Breast epithelium (tissue), 4 donors: ENCODE results near the gene SDK1. TPM values are rescaled to one million over a fixed set of nuclear protein-coding genes. Genes with fewer than 3 reads are reported as not detected.

ENCODE experiments used
- DNase-seq, 2 donors: peaks; one replicate each; pipeline ENCODE4 v3.0.0-alpha.2; 2019; ENCODE audit warnings: low spot score in 2 of 2
- H3K27ac ChIP-seq, 2 donors: fragments of 200-600 bp; sonication (generic) in 1 of 2; one replicate each; pipeline ENCODE4 v1.5.1; 2016 to 2019; ENCODE audit warnings: mild to moderate bottlenecking in 1 of 2
- H3K27me3 ChIP-seq, 2 donors: fragments of 200-600 bp; sonication (generic) in 1 of 2; one replicate each; pipeline versions ENCODE4 v1.5.1 to v1.6.0; 2017 to 2019; ENCODE audit warnings: control low read depth in 1 of 2, mild to moderate bottlenecking in 1 of 2
- H3K36me3 ChIP-seq: fragments of 200-600 bp; one replicate; pipeline ENCODE4 v1.5.1; 2019
- H3K4me1 ChIP-seq, 2 donors: fragments of 200-600 bp; sonication (generic); one replicate each; pipeline ENCODE4 v1.5.1; 2016 to 2019; ENCODE audit warnings: control low read depth in 1 of 2
- H3K4me3 ChIP-seq, 3 donors: fragments of 200-600 bp; sonication (generic); 1 replicate in 2 of 3; 2 replicates in 1 of 3; pipeline ENCODE4 v1.5.1; 2016 to 2019; ENCODE audit warnings: mild to moderate bottlenecking in 3 of 3, moderate library complexity in 2 of 3
- H3K9me3 ChIP-seq, 2 donors: fragments of 200-600 bp; sonication (generic) in 1 of 2; one replicate each; pipeline ENCODE4 v1.5.1; 2016 to 2019; ENCODE audit warnings: control low read depth in 1 of 2
- POLR2A ChIP-seq: fragments of 450-650 bp; IDR thresholded peaks from one replicate; pipeline ENCODE4 v1.6.1; 2016; ENCODE audit warnings: antibody characterized with exemption, mild to moderate bottlenecking, moderate library complexity
- POLR2AphosphoS5 ChIP-seq, 3 donors: sonication (generic); formaldehyde crosslinking; IDR thresholded peaks; one replicate each; pipeline ENCODE4 v1.6.1; 2017; ENCODE audit warnings: antibody characterized with exemption in 3 of 3
- intact Hi-C: fragments of 100-400 bp; cut with DNase I; formaldehyde crosslinking; loops from one replicate; pipeline ENCODE4 v1.15.1; 2023; ENCODE audit warnings: low total_unique reads
- total RNA-seq, 3 donors: library from RNA; depleted of rRNA; stranded (reverse); fragments of >200 nt; gene quantifications; one replicate each; pipeline ENCODE4 v1.1.0, GENCODE V29; 2016
- TF ChIP-seq, protein P1 (sequence below), 3 donors: fragments of 450-650 bp; IDR thresholded peaks; one replicate each; pipeline ENCODE4 v1.5.1; 2016 to 2017; ENCODE audit warnings: antibody characterized with exemption in 3 of 3, mild to moderate bottlenecking in 3 of 3, moderate library complexity in 3 of 3

SDK1 gene
- total RNA-seq, 3 donors from 2014 or later, result 3.7 to 18.2 (median 6.6) TPM

DNA sequence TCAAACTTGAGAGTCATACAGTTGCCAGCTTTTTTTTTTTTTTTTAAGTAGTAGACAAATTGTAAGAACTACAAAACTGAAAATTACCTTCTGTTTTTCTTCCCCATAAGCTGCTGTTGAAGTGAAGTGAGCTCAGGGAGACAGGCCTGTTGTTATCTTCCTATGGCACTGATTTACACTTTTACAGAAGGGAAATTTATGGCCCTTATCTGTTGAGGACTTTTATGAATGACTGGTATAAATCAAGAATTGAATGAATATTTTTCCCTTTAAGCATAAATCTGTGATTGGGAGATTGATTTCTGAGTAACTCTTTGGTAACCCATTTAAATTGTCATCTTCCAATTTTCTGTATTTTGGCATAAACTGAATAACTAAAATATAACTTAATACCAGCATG lies 124.0 kb downstream of the SDK1 start:
- no peaks in the 10 kb centered on the region for H3K36me3 ChIP-seq
- H3K27me3 ChIP-seq, result no peaks in the 10 kb centered on the region
- TF ChIP-seq, protein P1, sequence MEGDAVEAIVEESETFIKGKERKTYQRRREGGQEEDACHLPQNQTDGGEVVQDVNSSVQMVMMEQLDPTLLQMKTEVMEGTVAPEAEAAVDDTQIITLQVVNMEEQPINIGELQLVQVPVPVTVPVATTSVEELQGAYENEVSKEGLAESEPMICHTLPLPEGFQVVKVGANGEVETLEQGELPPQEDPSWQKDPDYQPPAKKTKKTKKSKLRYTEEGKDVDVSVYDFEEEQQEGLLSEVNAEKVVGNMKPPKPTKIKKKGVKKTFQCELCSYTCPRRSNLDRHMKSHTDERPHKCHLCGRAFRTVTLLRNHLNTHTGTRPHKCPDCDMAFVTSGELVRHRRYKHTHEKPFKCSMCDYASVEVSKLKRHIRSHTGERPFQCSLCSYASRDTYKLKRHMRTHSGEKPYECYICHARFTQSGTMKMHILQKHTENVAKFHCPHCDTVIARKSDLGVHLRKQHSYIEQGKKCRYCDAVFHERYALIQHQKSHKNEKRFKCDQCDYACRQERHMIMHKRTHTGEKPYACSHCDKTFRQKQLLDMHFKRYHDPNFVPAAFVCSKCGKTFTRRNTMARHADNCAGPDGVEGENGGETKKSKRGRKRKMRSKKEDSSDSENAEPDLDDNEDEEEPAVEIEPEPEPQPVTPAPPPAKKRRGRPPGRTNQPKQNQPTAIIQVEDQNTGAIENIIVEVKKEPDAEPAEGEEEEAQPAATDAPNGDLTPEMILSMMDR (IDR thresholded peaks at IDR 0.05), result no peak
- no peak for TF ChIP-seq POLR2A
- TF ChIP-seq POLR2AphosphoS5 (IDR thresholded peaks at IDR 0.05), result no peak
- intact Hi-C loops, result no loop called here
- H3K9me3 ChIP-seq, result no peaks in the 10 kb centered on the region
- DNase-seq, result no peak
- H3K27ac ChIP-seq, result no peak overlapping the region
- H3K4me3 ChIP-seq, result no peak overlapping the region
- no peaks in the 10 kb centered on the region for H3K4me1 ChIP-seq

DNA sequence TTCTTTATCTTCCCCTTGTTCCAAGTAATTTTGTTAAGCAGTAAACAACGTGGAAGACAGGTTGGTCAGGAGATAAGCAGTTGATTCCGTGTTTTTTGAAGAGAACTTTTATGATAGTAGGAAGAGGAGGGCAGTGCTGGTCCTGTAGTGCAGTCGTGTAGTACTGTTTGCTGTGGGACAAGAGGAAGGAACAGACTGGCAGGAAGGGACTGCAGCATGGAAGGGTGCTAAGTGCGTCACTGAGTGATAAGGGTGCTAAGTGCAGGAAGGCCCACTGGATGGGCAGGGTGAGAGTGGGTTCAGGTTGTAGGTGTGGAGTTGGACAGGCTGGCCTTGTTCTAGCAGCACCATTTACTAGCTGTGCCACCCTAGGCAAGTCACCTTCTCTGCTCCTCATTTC lies 125.0 kb downstream of the SDK1 start:
- intact Hi-C loops, result no loop called here
- DNase-seq, result no peak
- H3K36me3 ChIP-seq, result no peaks in the 10 kb centered on the region
- H3K4me3 ChIP-seq, result no peak overlapping the region
- TF ChIP-seq, protein P1 (IDR thresholded peaks at IDR 0.05), result no peak
- TF ChIP-seq POLR2AphosphoS5 (IDR thresholded peaks at IDR 0.05) (no peak), POLR2A (no peak)
- H3K9me3 ChIP-seq, result no peaks in the 10 kb centered on the region
- H3K27me3 ChIP-seq, result no peaks in the 10 kb centered on the region
- no peak overlapping the region for H3K27ac ChIP-seq
- H3K4me1 ChIP-seq, result no peaks in the 10 kb centered on the region

DNA sequence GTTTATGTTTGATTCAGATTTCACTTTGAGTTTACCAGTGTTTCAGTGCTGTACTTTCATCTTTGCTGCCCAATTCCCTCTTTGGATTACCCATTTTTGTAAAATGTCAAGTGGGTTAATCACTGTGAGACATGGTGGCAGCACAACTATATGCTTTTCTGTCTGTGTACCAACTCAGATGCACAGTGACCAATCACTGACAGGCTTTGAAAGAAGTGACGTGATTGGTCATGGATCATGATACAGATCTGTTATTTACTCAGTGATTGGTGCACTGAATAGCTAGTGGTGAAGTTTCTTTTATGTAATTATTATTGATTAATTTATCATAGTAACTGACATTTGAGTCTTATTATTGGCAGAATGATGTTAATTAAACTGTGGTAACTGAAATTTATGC lies 126.9 kb downstream of the SDK1 start:
- no peaks in the 10 kb centered on the region for H3K27me3 ChIP-seq
- TF ChIP-seq POLR2AphosphoS5 (IDR thresholded peaks at IDR 0.05) (no peak), POLR2A (no peak)
- TF ChIP-seq, protein P1 (IDR thresholded peaks at IDR 0.05), result no peak
- H3K4me3 ChIP-seq, result no peak overlapping the region
- no peak for DNase-seq
- no peak overlapping the region for H3K27ac ChIP-seq
- H3K9me3 ChIP-seq, result no peaks in the 10 kb centered on the region
- no peaks in the 10 kb centered on the region for H3K36me3 ChIP-seq
- H3K4me1 ChIP-seq, result no peaks in the 10 kb centered on the region
- intact Hi-C loops, result no loop called here

DNA sequence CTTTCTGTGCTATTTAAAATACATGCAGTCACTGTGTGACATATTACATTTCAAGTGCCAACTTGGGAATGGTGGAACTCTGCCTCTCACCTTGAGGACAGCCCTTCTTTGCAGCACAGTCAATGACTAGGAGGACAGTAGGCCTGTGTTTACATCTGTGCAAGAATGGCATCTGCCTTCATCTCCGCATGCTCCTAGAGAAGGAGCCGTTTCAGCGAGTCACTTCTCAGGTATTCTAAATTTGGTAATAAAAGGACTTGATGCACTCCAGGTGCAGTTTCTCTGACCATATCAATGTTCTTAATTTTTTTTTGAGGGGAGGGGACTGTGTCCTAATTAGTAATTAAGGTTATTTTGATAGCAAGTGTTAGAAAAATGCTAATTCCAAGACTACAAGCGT lies 128.9 kb downstream of the SDK1 start:
- DNase-seq, result no peak
- no peaks in the 10 kb centered on the region for H3K9me3 ChIP-seq
- no peak overlapping the region for H3K4me3 ChIP-seq
- H3K36me3 ChIP-seq, result no peaks in the 10 kb centered on the region
- intact Hi-C loops, result loop anchor here (5.0 kb wide), 1 partner anchor 907 kb away; no protein-coding TSS in a partner anchor
- H3K27me3 ChIP-seq, result no peaks in the 10 kb centered on the region
- TF ChIP-seq POLR2A, result no peak
- TF ChIP-seq POLR2AphosphoS5 (IDR thresholded peaks at IDR 0.05), result no peak
- TF ChIP-seq, protein P1 (IDR thresholded peaks at IDR 0.05), result no peak
- no peaks in the 10 kb centered on the region for H3K4me1 ChIP-seq
- H3K27ac ChIP-seq, result no peak overlapping the region

DNA sequence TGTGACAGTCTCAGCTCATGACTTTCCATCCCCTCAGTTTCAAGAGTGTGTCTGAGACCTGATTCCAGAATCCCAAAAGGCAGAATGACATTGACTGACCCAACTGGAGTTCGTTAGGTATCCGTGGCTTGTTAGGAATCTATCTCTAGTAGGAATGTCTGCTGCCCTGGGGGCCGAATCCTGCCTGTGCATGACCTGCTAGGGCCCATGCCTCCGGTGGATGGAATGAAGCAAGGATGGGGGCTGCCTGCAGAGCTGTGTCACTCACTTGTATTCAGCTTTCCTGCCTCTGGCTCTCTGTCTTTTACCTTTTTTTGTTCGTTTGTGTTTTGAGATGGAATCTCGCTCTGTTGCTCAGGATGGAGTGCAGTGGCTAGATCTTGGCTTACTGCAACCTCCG lies 129.5 kb downstream of the SDK1 start:
- Histone ChIP-seq H3K4me3 (no peak overlapping the region), H3K27ac (no peak overlapping the region), H3K9me3 (no peaks in the 10 kb centered on the region), H3K4me1 (no peaks in the 10 kb centered on the region), H3K27me3 (no peaks in the 10 kb centered on the region), H3K36me3 (no peaks in the 10 kb centered on the region)
- TF ChIP-seq, protein P1 (IDR thresholded peaks at IDR 0.05), result no peak
- no peak for TF ChIP-seq POLR2A
- TF ChIP-seq POLR2AphosphoS5 (IDR thresholded peaks at IDR 0.05), result no peak
- intact Hi-C loops, result loop anchor here (5.0 kb wide), 1 partner anchor 907 kb away; no protein-coding TSS in a partner anchor
- DNase-seq, result peak in 1 of 2 donors; percentile 49
